A172 (cell line): ENCODE measurements around the gene APBB1. TPM values are rescaled to one million over a fixed set of nuclear protein-coding genes. Genes with fewer than 3 reads are reported as not detected.

ENCODE experiments used
- DNase-seq: peaks from one replicate; pipeline ENCODE4 v3.0.0-alpha.2; 2015; ENCODE audit warnings: low spot score
- total RNA-seq: library from RNA; depleted of rRNA; stranded (reverse); fragments of >200 nt; shearing (Covaris generic); gene quantifications from 2 replicates; pipeline ENCODE4 v1.2.3, GENCODE V29; 2014; rRNA removed

The APBB1 gene
- total RNA-seq, 1 experiment from 2014 or later, result 63.3 TPM

DNA sequence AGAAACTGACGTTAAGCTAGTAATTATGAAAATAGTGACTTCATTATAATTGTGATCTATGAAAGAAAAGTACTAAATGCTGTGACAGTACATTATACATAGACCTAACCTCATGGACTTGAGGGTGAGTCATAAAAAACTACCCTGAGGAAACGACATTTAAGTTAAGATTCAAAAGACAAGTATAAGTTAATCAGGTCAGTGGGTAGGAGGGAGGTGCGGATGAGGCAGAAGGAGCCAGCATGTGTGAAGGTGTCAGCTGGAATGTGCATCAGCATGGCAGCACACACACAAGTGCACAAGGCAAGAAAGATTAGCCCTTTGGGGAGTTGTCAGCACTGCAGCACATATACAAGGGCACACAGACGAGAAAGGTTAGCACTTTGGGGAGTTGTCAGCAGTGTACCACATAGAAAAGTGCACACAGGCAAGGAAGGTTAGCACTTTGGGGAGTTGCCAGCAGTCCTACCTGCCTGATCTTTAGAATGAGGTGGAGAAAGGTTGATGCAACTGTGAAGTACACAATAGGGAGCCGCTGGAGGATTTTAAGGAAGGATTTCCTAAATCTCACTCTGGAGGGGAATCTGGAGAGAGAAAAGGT lies 67.0 kb downstream of the APBB1 start:
- DNase-seq, result no peak

DNA sequence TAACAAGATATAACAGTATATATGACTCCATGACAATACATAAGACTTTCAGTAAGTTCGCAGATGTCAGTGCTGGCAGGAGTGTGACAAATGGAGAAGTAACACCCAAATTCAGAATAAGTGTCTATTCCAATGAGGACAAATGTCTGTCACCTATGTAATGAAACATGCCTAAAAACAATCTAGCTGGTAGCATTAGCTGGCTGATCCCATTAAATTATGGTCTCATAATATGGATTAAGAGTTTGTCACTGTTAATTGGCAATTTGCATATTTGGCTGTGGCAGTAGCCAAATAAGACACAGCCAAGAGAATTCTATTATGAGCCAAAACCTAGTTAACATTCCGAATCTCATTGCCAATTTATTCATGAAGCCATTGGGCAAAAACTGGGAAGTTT lies 68.4 kb downstream of the APBB1 start:
- DNase-seq, result no peak

DNA sequence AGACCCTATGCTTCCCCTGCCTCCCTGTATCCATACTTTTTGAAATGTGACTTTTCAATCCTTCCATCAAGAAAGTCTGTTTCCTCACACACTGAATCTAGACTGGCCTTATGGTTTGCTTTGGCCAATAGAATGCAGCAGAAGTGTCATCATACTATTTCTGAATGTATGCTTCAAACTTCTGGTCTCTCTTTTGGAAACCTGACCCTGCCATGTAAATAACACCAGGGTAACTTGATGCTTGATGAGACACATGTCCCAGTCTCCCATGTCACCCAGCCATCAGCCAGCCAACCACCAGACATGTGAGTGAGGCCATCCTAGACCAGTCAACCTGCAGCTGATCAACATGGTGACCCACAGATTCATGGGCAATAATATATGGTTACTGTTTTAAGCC lies 68.9 kb downstream of the APBB1 start:
- DNase-seq, result no peak

DNA sequence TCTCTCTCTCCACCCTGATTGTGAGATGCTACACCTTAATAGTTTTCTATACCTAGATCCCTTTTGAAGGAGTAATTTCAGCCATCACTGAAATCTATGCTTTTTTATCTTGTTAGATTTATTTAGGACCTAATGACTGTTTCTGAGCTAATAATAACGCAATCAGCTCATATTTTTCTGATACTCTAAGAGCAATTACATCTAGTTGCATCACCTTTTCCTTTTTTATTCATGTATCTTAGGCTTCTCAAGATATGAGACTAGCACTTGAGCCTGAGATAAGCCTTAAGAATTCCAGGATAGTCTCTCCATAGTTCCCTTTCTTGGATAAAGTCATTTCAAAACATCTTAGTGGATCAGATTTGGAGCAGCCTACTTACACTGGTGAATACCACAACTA lies 73.5 kb downstream of the APBB1 start:
- DNase-seq, result no peak

Other genes starting within 250 kb of the APBB1 start
- not detected in 2 replicates for gene OR52B2, start 248.8 kb downstream of the APBB1 start, total RNA-seq
- not detected in 2 replicates for gene OR52W1, start 219.9 kb downstream of the APBB1 start, total RNA-seq
- gene C11orf42, start 213.5 kb downstream of the APBB1 start, total RNA-seq, result not detected in 2 replicates
- 9.6 and 13.1 TPM in 2 replicates for gene FHIP1B, start 184.5 kb downstream of the APBB1 start, total RNA-seq
- gene CNGA4, start 180.0 kb downstream of the APBB1 start, total RNA-seq, result 0.17 TPM in 1 of 2 replicates, not detected in the other
- not detected in 2 replicates for gene CCKBR, start 159.3 kb downstream of the APBB1 start, total RNA-seq
- not detected in 2 replicates for gene CAVIN3, start 98.6 kb downstream of the APBB1 start, total RNA-seq
- 140 and 147 TPM in 2 replicates for gene SMPD1, start 28.6 kb downstream of the APBB1 start, total RNA-seq
- gene HPX, start 21.9 kb upstream of the APBB1 start, total RNA-seq, result 0.14 and 0.74 TPM in 2 replicates
- 27.3 and 32.8 TPM in 2 replicates for gene TRIM3, start 54.8 kb upstream of the APBB1 start, total RNA-seq
- gene ARFIP2, start 62.2 kb upstream of the APBB1 start, total RNA-seq, result 68.6 and 68.7 TPM in 2 replicates
- gene TIMM10B, start 62.4 kb upstream of the APBB1 start, total RNA-seq, result 32.4 and 58.1 TPM in 2 replicates
- 1.9 and 3.0 TPM in 2 replicates for gene DNHD1, start 78.2 kb upstream of the APBB1 start, total RNA-seq
- gene RRP8, start 184.5 kb upstream of the APBB1 start, total RNA-seq, result 14.0 and 35.3 TPM in 2 replicates
- gene ILK, start 184.7 kb upstream of the APBB1 start, total RNA-seq, result 210 and 231 TPM in 2 replicates
- gene TAF10, start 193.1 kb upstream of the APBB1 start, total RNA-seq, result 53.6 and 67.5 TPM in 2 replicates
- gene TPP1, start 200.3 kb upstream of the APBB1 start, total RNA-seq, result 31.7 and 34.9 TPM in 2 replicates
- gene DCHS1, start 236.7 kb upstream of the APBB1 start, total RNA-seq, result 2.3 and 3.8 TPM in 2 replicates